ENCODE results near the gene TBL1XR1. TPM values are rescaled to one million over a fixed set of nuclear protein-coding genes. Genes with fewer than 3 reads are reported as not detected.

The TBL1XR1 gene
- total and polyA plus RNA-seq, 4 donors, result 24.1 to 203 (median 77.4) TPM

- no peaks in the 10 kb centered on the region for H3K9me3 ChIP-seq (ENCODE audit: control insufficient read depth in 4 of 4, insufficient read depth in 3 of 4, low read length in 3 of 4)
- ATAC-seq (ENCODE audit: insufficient read depth, low FRiP score) (no peak), DNase-seq (peak; percentile 40 to 74 (median 56))
- no peak overlapping the region for H3K4me3 ChIP-seq
- no peak for TF ChIP-seq CTCF (IDR thresholded peaks at IDR 0.05; ENCODE audit: control extremely low read depth, extremely low read depth)
- WGBS, 2 donors, result 70 to 83% methylated on average over 7 of the region's 7 CpGs
- H3K4me1 ChIP-seq (ENCODE audit: control insufficient read depth in 5 of 5, insufficient read depth in 5 of 5, low read length in 5 of 5), result peaks cover 0 to 6% (median 0%) of the 10 kb centered on the region in 5 donors
- no peaks in the 10 kb centered on the region for H3K27me3 ChIP-seq (ENCODE audit: control insufficient read depth in 3 of 3, insufficient read depth in 3 of 3, low read length in 2 of 3)
- H3K9ac ChIP-seq (ENCODE audit: insufficient read depth in 1 of 2, low read length in 2 of 2), result no peak overlapping the region
- no peak overlapping the region for H3K27ac ChIP-seq (ENCODE audit: low read depth in 1 of 2, low read length in 1 of 2)
- no peaks in the 10 kb centered on the region for H3K36me3 ChIP-seq (ENCODE audit: control insufficient read depth in 4 of 4, insufficient read depth in 4 of 4, low read length in 4 of 4)
These were observed 14.4 kb upstream of the TBL1XR1 start for GRCh38 chr3:177211503-177212277.

GRCh38 chr3:177210744-177211502, 13.6 kb upstream of the TBL1XR1 start:
- Histone ChIP-seq H3K27me3 (ENCODE audit: control insufficient read depth in 3 of 3, insufficient read depth in 3 of 3, low read length in 2 of 3) (no peaks in the 10 kb centered on the region), H3K9ac (ENCODE audit: insufficient read depth in 1 of 2, low read length in 2 of 2) (no peak overlapping the region), H3K27ac (ENCODE audit: low read depth in 1 of 2, low read length in 1 of 2) (no peak overlapping the region)

GRCh38 chr3:177209509-177209908, 12.2 kb upstream of the TBL1XR1 start:
- H3K9me3 ChIP-seq (ENCODE audit: control insufficient read depth in 4 of 4, insufficient read depth in 3 of 4, low read length in 3 of 4), result no peaks in the 10 kb centered on the region
- no peak for ATAC-seq (ENCODE audit: insufficient read depth, low FRiP score)
- H3K4me3 ChIP-seq, result no peak overlapping the region
- peaks cover 0 to 6% (median 0%) of the 10 kb centered on the region in 5 donors for H3K4me1 ChIP-seq (ENCODE audit: control insufficient read depth in 5 of 5, insufficient read depth in 5 of 5, low read length in 5 of 5)
- no peaks in the 10 kb centered on the region for H3K27me3 ChIP-seq (ENCODE audit: control insufficient read depth in 3 of 3, insufficient read depth in 3 of 3, low read length in 2 of 3)
- no peak for DNase-seq
- no peaks in the 10 kb centered on the region for H3K36me3 ChIP-seq (ENCODE audit: control insufficient read depth in 4 of 4, insufficient read depth in 4 of 4, low read length in 4 of 4)
- H3K27ac ChIP-seq (ENCODE audit: low read depth in 1 of 2, low read length in 1 of 2), result no peak overlapping the region
- TF ChIP-seq CTCF (IDR thresholded peaks at IDR 0.05; ENCODE audit: control extremely low read depth, extremely low read depth), result no peak
- 88 to 98% methylated on average over 5 of the region's 5 CpGs for whole genome bisulfite sequencing, 2 donors
- no peak overlapping the region for H3K9ac ChIP-seq (ENCODE audit: insufficient read depth in 1 of 2, low read length in 2 of 2)

More at GRCh38 chr3:177210744-177211502, 13.6 kb upstream of the TBL1XR1 start:
- ATAC-seq (ENCODE audit: insufficient read depth, low FRiP score) (no peak), DNase-seq (no peak)
- Histone ChIP-seq H3K4me3 (no peak overlapping the region), H3K36me3 (ENCODE audit: control insufficient read depth in 4 of 4, insufficient read depth in 4 of 4, low read length in 4 of 4) (no peaks in the 10 kb centered on the region), H3K4me1 (ENCODE audit: control insufficient read depth in 5 of 5, insufficient read depth in 5 of 5, low read length in 5 of 5) (peaks cover 0 to 6% (median 0%) of the 10 kb centered on the region in 5 donors), H3K9me3 (ENCODE audit: control insufficient read depth in 4 of 4, insufficient read depth in 3 of 4, low read length in 3 of 4) (no peaks in the 10 kb centered on the region)
- no peak for TF ChIP-seq CTCF (IDR thresholded peaks at IDR 0.05; ENCODE audit: control extremely low read depth, extremely low read depth)
- WGBS, 2 donors, result 88 to 92% methylated on average over 11 of the region's 11 CpGs
